ENCODE results near the gene OBSL1.

The OBSL1 gene

GRCh38 chr2:219530048-219530963 is 41.0 kb downstream of the OBSL1 start:
- peak; percentile 77 for DNase-seq

- no peak for DNase-seq
Observed at GRCh38 chr2:219527472-219527871, 43.9 kb downstream of the OBSL1 start.

GRCh38 chr2:219527076-219527394 is 44.3 kb downstream of the OBSL1 start:
- no peak for DNase-seq

GRCh38 chr2:219526320-219527075 is 44.8 kb downstream of the OBSL1 start:
- DNase-seq, result no peak

GRCh38 chr2:219525533-219526232 is 45.7 kb downstream of the OBSL1 start:
- DNase-seq, result no peak

- DNase-seq, result no peak
Observed at GRCh38 chr2:219524817-219525216, 46.5 kb downstream of the OBSL1 start.

GRCh38 chr2:219523031-219523671 is 48.2 kb downstream of the OBSL1 start:
- DNase-seq, result no peak

GRCh38 chr2:219522111-219523030 is 49.0 kb downstream of the OBSL1 start:
- DNase-seq, result peak; percentile 77

GRCh38 chr2:219521066-219521880 is 50.1 kb downstream of the OBSL1 start:
- peak; percentile 60 for DNase-seq

GRCh38 chr2:219520079-219520478 is 51.3 kb downstream of the OBSL1 start:
- DNase-seq, result no peak

GRCh38 chr2:219519526-219519916 is 51.8 kb downstream of the OBSL1 start:
- DNase-seq, result no peak

GRCh38 chr2:219517954-219518778 is 53.2 kb downstream of the OBSL1 start:
- DNase-seq, result no peak

- DNase-seq, result no peak
Observed at GRCh38 chr2:219516888-219517287, 54.5 kb downstream of the OBSL1 start.

GRCh38 chr2:219515874-219516629 is 55.3 kb downstream of the OBSL1 start:
- DNase-seq, result no peak

GRCh38 chr2:219514836-219515235 is 56.5 kb downstream of the OBSL1 start:
- no peak for DNase-seq

GRCh38 chr2:219514196-219514761 is 57.1 kb downstream of the OBSL1 start, which contains the start of gene ASIC4:
Gene ASIC4, plus strand, starts transcription at chr2:219514482. Its CDS starts 243 bp downstream, at chr2:219514725.
- no peak for DNase-seq

GRCh38 chr2:219513787-219514186 is 57.6 kb downstream of the OBSL1 start:
- DNase-seq, result no peak

- DNase-seq, result no peak
Observed at GRCh38 chr2:219512524-219513216, 58.7 kb downstream of the OBSL1 start.

Measured in fibroblast of skin of back (primary cell).